Measurements from ENCODE around the gene CDC25A.
"Not testable (repeated sequence)": the region's sequence is repeated elsewhere in the genome, so short reads cannot be mapped to it uniquely, and the experiment has no call there.

CDC25A gene

GRCh38 chr3:48140936-48141603 is 47.1 kb downstream of the CDC25A start:
- DNase-seq = no peak

- DNase-seq = no peak
Observed at GRCh38 chr3:48140336-48140757, 47.9 kb downstream of the CDC25A start.

GRCh38 chr3:48137425-48137999 is 50.7 kb downstream of the CDC25A start:
- DNase-seq = no peak

- DNase-seq = no peak
Observed at GRCh38 chr3:48135552-48136495, 52.4 kb downstream of the CDC25A start.

GRCh38 chr3:48130321-48130904 is 57.8 kb downstream of the CDC25A start:
- DNase-seq = no peak

- no peak for DNase-seq
Observed at GRCh38 chr3:48129921-48130320, 58.3 kb downstream of the CDC25A start.

- no peak for DNase-seq
Observed at GRCh38 chr3:48128774-48129173, 59.4 kb downstream of the CDC25A start.

- no peak for DNase-seq
Observed at GRCh38 chr3:48125886-48126622, 62.2 kb downstream of the CDC25A start.

- no peak for DNase-seq
Observed at GRCh38 chr3:48125013-48125705, 63.1 kb downstream of the CDC25A start.

GRCh38 chr3:48123346-48123745 is 64.9 kb downstream of the CDC25A start:
- no peak for DNase-seq

GRCh38 chr3:48122504-48122903 is 65.7 kb downstream of the CDC25A start:
- no peak for DNase-seq

- no peak for DNase-seq
Observed at GRCh38 chr3:48120223-48120622, 68.0 kb downstream of the CDC25A start.

- no peak for DNase-seq
Observed at GRCh38 chr3:48119505-48120193, 68.6 kb downstream of the CDC25A start.

- DNase-seq = no peak
Observed at GRCh38 chr3:48118928-48119327, 69.3 kb downstream of the CDC25A start.

GRCh38 chr3:48118322-48118721 is 69.9 kb downstream of the CDC25A start:
- DNase-seq = no peak

GRCh38 chr3:48112813-48113212 is 75.4 kb downstream of the CDC25A start:
- no peak for DNase-seq

- not testable (repeated sequence) for DNase-seq
Observed at GRCh38 chr3:48112108-48112791, 76.0 kb downstream of the CDC25A start.

GRCh38 chr3:48110463-48110862 is 77.8 kb downstream of the CDC25A start:
- no peak for DNase-seq

GRCh38 chr3:48107227-48107626 is 81.0 kb downstream of the CDC25A start:
- no peak for DNase-seq

All from activated naive CD4-positive, alpha-beta T cell treated with anti-CD3 and anti-CD28 coated beads, Interleukin-2, amount 50 U/mL, for 16 hours (primary cell).